Loucy (cell line): Measurements from ENCODE around the gene MED13L.

Experiments used
- EZH2phosphoT487 ChIP-seq: fragments of 200-600 bp; IDR thresholded peaks from 2 replicates; pipeline ENCODE4 v1.6.1; 2018; ENCODE audit warnings: antibody characterized with exemption, mild to moderate bottlenecking, moderate library complexity, borderline replicate concordance
- TF ChIP-seq, protein P1 (sequence below): fragments of 200-600 bp; sonication (generic); conservative IDR thresholded peaks from 2 replicates; pipeline ENCODE4 v1.5.1; 2014; ENCODE audit warnings: mild to moderate bottlenecking, antibody characterized with exemption, low read length

GRCh38 chr12:116280595-116281290 lies 3.2 kb upstream of the MED13L start:
- TF ChIP-seq, protein P1, sequence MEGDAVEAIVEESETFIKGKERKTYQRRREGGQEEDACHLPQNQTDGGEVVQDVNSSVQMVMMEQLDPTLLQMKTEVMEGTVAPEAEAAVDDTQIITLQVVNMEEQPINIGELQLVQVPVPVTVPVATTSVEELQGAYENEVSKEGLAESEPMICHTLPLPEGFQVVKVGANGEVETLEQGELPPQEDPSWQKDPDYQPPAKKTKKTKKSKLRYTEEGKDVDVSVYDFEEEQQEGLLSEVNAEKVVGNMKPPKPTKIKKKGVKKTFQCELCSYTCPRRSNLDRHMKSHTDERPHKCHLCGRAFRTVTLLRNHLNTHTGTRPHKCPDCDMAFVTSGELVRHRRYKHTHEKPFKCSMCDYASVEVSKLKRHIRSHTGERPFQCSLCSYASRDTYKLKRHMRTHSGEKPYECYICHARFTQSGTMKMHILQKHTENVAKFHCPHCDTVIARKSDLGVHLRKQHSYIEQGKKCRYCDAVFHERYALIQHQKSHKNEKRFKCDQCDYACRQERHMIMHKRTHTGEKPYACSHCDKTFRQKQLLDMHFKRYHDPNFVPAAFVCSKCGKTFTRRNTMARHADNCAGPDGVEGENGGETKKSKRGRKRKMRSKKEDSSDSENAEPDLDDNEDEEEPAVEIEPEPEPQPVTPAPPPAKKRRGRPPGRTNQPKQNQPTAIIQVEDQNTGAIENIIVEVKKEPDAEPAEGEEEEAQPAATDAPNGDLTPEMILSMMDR: no peak
- TF ChIP-seq EZH2phosphoT487: no peak
